ENCODE data around the gene JPH4. TPM values are rescaled to one million over a fixed set of nuclear protein-coding genes. Genes with fewer than 3 reads are reported as not detected.

Gene JPH4
- total RNA-seq, 1 donor from 2014 or later = 6.2 TPM

DNA sequence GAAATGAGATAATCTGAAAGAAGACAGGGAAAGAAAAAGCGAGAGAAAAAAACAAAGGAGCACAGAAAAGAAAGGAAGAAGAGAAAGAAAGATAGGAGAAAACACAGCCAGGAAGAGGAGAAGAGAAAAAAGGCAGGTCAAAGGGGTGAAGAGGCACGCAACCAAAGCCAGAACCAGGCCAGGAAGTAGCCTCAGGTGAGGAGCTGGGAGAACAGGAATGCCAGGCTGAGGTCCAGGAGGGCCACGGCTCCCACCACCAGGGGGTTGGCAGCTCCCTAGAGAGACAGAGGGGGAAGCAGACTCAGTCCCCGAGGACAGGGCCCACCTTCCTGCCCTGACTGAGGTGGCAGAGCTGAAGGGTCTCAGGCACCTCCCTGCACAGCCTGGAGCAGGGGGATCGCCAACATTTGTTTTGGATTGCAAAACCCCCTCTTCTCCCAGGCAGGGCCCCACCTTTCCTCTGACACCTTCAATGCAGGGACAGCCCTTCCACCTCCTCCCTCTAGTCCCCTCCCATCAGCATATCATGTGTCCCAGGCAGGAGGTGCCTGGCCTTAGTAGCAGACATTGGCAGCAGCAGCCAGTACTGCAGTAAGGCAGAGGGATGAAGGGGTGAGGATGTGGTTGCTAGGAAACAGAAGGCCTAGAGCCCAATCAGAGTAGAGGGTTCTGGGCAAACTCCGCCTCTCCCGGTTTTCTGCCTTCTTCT is 9.0 kb downstream of the JPH4 start:
- Histone ChIP-seq H3K4me3 (no peak overlapping the region), H3K36me3 (no peaks in the 10 kb centered on the region), H3K9me3 (no peaks in the 10 kb centered on the region), H3K27ac (no peak overlapping the region), H3K27me3 (no peaks in the 10 kb centered on the region), H3K4me1 (peaks cover 27% of the 10 kb centered on the region)
- peak; percentile 11 for ATAC-seq
- no peak for TF ChIP-seq CTCF (IDR thresholded peaks at IDR 0.05)
- intact Hi-C loops (cut with DNase I) = no loop called here
- peak; percentile 63 for DNase-seq

DNA sequence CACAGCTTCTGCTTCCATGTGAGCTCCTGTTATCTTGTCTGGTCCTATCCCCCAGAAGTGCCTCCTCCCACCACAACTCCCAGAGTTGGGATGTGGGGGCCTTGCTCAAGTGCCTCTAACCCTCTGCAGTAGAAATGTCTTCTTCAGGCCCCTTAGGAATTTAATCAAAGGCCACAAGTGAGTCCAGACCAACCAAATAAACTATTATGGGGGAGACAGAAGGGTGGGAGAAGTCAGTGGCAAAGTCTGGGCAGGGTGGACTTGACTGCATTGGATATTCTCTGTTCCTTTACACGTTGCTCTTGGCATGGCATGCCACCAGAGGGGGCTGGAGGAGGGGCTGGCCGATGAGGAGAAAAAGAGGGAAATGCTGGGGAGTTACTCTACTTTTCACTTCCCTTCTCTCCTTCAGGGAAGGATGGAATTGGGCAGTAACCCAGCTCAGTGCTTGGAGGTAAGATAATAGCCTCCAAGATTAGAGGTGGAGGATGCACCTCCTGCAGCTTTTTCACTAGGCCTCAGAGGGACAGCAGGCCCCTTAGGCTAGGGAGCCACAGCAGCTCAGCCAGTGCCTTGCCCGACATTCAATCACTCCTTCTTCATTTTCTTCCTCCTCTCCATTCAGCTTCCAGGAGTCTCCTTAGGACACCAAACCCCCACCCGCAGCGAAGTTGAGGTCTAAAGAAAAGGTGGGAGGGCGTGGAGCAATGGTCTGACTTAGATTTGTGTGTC is 9.8 kb downstream of the JPH4 start:
- Histone ChIP-seq H3K36me3 (peaks cover 6% of the 10 kb centered on the region), H3K9me3 (no peaks in the 10 kb centered on the region), H3K4me1 (peaks cover 27% of the 10 kb centered on the region), H3K4me3 (no peak overlapping the region), H3K27ac (no peak overlapping the region), H3K27me3 (no peaks in the 10 kb centered on the region)
- intact Hi-C loops (cut with DNase I) = no loop called here
- peak; percentile 63 for DNase-seq
- TF ChIP-seq CTCF (IDR thresholded peaks at IDR 0.05) = peak; percentile 36
- ATAC-seq = no peak

GRCh38 chr14:23568021-23568599 is 10.5 kb downstream of the JPH4 start:
- TF ChIP-seq CTCF (IDR thresholded peaks at IDR 0.05) = no peak
- ATAC-seq (no peak), DNase-seq (peak; percentile 29)
- Histone ChIP-seq H3K9me3 (no peaks in the 10 kb centered on the region), H3K4me1 (peaks cover 23% of the 10 kb centered on the region), H3K27ac (peak overlapping the region; percentile 79), H3K4me3 (peak overlapping the region; percentile 73), H3K27me3 (no peaks in the 10 kb centered on the region), H3K36me3 (peaks cover 13% of the 10 kb centered on the region)
- intact Hi-C loops (cut with DNase I) = no loop called here

DNA sequence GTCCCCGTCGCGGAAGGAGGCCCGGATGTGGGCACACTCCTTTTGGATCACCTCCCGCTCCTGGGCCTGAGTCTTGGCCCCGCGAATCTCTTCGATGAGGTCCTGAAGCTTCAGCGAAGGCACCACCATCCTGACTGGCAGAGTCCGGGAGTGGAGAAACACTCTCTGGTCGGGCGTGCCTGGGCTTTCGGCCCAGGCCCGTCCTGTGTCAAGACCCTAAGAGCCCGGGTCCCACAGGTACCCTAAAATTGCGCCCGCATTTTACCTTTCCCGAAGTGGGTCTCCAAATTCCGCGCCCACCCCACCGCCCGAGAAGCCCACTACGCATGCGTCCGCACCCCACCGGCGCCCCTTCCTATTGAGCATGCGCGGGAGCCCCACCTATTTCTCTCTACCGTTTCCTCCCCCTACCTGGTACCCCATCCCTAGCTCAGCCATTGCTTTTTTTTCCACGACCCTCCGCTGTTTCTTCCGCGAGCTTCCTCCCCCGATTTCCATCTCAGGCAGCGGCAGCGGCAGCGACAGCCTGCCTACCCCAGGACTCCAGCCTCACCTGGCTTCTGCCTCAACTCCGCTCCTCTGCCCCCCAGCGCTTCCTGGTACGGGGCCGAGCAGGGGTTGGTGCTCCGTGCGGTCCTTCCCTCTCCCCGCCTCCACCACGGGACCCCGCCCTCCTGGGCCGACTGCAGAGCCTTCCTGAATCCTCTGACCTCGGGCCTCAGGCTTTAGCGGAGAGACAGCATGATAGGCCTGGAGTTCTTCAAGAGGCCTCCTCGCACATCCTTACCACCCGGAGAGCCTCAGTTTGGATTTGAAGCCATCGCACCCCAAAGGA is 11.2 kb downstream of the JPH4 start, which contains the start of gene AP1G2:
Gene AP1G2 (minus strand): TSS at position 606 of the 835 bp plus-strand sequence. CDS start 477 bp downstream, at position 129.
- DNase-seq (peak; percentile 96), ATAC-seq (peak; percentile 91)
- Histone ChIP-seq H3K36me3 (peaks cover 18% of the 10 kb centered on the region), H3K4me1 (peaks cover 24% of the 10 kb centered on the region), H3K4me3 (peak within 1 kb of the TSS; percentile 73), H3K27ac (peak within 1 kb of the TSS; percentile 79), H3K9me3 (no peaks in the 10 kb centered on the region), H3K27me3 (no peaks in the 10 kb centered on the region)
- intact Hi-C loops (cut with DNase I) = no loop called here
- no peak for TF ChIP-seq CTCF (IDR thresholded peaks at IDR 0.05)

GRCh38 chr14:23566778-23567185 is 11.8 kb downstream of the JPH4 start:
- Histone ChIP-seq H3K27ac (peak overlapping the region; percentile 79), H3K36me3 (peaks cover 24% of the 10 kb centered on the region), H3K9me3 (no peaks in the 10 kb centered on the region), H3K4me1 (peaks cover 19% of the 10 kb centered on the region), H3K27me3 (no peaks in the 10 kb centered on the region), H3K4me3 (peak overlapping the region; percentile 73)
- no peak for DNase-seq
- peak; percentile 33 for ATAC-seq
- intact Hi-C loops (cut with DNase I) = no loop called here
- no peak for TF ChIP-seq CTCF (IDR thresholded peaks at IDR 0.05)
